Measurements from ENCODE around the gene TECPR1.

The TECPR1 gene, protein sequence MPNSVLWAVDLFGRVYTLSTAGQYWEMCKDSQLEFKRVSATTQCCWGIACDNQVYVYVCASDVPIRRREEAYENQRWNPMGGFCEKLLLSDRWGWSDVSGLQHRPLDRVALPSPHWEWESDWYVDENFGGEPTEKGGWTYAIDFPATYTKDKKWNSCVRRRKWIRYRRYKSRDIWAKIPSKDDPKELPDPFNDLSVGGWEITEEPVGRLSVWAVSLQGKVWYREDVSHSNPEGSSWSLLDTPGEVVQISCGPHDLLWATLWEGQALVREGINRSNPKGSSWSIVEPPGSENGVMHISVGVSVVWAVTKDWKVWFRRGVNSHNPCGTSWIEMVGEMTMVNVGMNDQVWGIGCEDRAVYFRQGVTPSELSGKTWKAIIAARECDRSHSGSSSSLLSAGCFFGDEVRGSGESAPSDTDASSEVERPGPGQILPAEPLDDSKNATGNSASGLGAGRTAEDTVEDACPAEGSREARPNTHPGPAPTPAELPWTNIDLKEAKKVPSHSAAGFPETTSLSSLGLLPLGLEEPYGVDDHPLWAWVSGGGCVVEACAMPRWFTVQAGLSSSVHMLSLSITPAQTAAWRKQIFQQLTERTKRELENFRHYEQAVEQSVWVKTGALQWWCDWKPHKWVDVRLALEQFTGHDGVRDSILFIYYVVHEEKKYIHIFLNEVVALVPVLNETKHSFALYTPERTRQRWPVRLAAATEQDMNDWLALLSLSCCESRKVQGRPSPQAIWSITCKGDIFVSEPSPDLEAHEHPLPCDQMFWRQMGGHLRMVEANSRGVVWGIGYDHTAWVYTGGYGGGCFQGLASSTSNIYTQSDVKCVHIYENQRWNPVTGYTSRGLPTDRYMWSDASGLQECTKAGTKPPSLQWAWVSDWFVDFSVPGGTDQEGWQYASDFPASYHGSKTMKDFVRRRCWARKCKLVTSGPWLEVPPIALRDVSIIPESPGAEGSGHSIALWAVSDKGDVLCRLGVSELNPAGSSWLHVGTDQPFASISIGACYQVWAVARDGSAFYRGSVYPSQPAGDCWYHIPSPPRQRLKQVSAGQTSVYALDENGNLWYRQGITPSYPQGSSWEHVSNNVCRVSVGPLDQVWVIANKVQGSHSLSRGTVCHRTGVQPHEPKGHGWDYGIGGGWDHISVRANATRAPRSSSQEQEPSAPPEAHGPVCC

DNA sequence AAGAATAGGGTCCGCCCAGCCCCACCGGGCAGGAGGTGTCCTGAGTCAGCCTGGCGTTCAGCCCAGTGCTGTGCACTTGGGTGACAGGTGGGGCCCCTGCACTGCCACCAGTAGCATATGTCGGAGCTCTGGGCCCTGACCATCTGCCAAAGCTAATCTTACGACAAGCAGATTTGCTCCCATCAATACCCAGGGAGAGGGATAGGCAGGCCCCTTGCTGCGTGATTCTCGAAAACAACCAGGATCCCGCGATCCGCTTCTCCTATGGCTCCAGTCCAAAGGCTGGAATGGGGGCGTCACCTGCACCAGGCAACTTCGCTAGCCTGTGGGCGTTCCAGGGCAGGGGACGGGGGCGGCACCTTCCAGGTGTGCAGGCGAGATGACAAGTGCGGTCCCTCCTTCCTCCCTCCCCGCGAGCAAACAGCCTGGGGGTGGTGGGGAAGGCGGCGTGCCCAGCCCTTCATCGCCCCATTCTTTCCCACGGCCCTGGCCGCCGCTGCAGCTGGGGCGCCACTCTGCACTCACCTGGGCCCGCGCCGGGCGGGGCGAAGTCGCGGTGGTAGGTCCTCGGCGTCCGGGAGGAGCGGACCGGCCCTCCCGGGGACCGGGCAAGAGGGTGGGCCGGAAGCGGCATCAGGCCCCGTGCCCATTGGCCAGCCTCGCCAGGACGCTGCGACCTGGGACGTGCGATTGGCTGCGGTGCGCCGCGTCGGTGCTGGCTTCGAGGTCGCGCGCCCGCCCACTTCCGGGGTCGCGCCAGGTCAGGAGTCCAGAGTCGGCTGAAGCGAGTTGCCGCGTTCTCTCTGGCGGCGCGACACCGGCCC is at the start of gene TECPR1:
Gene TECPR1, minus strand, starts transcription at position 632 of the 824 bp plus-strand sequence. CDS start 6,086 bp downstream, outside the sequence.
- peak; percentile 88 to 93 for DNase-seq

GRCh38 chr7:98300595-98301372 is 48.8 kb upstream of the TECPR1 start:
- no peak for DNase-seq

DNA sequence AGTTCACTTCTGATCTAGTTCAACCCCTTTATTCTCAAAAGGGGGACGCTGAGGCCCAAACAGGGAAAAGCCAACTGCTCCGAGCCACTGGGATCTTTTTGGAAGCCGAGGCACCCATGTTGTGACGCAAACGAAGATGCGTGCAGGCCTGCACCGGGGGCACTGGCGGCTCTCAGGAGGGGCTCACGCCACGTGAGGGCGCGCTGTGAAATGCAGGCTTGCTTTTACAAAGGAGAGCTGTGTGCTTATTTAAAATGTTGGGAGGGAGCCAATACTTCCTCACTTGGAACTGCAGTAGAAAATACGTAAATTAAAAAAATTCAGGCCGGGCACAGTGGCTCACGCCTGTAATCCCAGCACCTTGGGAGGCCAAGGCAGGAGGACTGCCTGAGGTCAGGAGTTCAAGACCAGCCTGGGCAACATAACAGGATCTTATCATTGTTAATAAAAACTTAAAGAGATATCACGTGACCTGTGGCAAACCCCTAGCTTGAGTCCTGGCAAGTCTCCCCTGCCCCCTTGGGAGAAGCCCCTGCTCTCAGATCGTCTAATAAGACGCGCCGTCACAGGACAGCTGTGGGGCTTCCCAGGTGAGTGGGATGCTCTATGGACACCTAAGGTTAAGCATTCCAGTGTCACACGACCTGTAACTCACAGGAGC is 45.7 kb upstream of the TECPR1 start:
- DNase-seq: no peak

- no peak for DNase-seq
Measured at GRCh38 chr7:98296833-98297232, 44.8 kb upstream of the TECPR1 start.

DNA sequence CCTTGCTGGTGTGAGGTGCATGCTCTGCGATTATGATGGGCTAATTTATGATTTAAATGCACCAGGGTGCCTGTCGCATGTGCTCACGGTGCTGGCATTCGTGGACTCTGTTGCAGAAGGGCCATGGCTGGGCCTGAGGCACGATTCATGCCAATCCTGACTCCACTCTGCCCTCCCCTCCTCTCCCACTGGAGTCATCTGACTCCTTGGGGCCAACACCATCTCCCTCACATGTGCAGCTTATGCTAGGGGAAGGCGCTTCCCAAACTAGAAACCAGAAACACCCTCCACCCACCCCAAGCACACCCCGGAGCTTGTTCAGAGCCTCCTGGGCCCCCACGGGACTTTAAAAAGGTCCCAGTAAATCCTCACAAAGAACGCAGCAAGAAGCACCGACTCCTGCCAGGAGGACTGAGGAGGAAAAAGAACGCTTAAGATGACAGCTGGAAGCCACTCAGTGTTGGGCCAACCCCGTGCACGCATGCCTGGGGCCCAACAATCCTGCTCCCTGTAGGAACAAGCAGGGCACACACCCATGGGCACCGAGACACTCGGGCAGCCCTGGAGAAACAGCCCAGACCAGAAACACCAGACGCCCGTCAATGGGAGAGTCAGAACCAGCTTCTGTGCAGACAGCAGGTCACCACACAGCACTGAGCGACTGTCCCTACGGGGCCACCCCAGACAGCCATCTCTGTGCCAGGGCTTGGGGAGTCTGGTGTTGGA is 43.6 kb upstream of the TECPR1 start:
- no peak for DNase-seq

DNA sequence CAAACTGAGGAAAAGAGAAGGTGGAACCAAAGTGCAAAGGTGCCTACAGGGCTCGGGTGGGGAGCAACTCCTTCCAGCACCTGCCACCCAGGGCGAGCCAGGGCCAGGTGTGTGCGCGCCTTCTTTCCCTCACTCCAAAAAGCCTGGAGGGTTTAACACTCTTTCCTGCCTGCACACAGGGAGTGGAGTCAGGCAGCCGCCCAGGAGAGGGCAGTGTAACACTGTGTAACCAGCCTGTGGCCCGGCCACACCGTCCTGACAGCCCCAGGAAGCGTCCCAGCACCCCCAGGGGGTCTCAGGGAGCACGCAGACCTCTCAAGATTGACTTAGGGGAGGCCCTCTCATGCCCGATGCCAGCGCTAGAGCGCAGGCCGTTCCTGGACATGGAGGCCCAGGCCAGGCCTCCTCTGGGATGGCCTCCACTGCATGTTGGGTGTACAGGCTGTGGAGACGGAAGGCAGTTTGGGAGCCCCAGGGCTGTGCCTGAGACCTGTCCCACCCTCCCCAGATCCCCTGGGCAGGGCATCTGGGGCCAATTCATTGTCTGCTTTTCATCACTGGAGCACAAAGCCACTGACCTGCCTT is 42.9 kb upstream of the TECPR1 start:
- peak; percentile 40 to 54 for DNase-seq

- no peak for DNase-seq
Measured at GRCh38 chr7:98294326-98294725, 42.3 kb upstream of the TECPR1 start.

GRCh38 chr7:98293746-98294145 is 41.7 kb upstream of the TECPR1 start:
- no peak for DNase-seq

DNA sequence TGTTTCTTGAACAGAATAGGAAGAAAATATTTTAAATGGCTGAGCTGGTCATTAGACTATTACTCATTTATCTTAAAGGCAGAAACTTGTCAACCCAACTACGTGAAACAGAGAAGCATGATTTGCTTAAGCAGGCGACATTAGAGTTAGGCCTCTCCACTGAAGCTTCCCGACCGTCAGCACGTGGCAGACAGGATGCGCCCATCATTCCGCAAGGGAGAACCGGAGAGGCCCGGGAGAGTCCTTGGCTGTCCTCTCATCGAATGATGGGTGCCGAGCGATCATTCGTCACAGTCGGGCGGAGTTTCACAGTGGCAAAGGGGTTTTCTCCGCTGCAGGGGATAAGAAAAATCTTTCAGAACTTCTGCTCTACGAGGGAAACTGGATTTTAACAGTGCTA is 41.2 kb upstream of the TECPR1 start:
- DNase-seq: no peak

- DNase-seq: no peak
Measured at GRCh38 chr7:98291717-98292116, 39.7 kb upstream of the TECPR1 start.

GRCh38 chr7:98289333-98289875 is 37.4 kb upstream of the TECPR1 start:
- DNase-seq: no peak

DNA sequence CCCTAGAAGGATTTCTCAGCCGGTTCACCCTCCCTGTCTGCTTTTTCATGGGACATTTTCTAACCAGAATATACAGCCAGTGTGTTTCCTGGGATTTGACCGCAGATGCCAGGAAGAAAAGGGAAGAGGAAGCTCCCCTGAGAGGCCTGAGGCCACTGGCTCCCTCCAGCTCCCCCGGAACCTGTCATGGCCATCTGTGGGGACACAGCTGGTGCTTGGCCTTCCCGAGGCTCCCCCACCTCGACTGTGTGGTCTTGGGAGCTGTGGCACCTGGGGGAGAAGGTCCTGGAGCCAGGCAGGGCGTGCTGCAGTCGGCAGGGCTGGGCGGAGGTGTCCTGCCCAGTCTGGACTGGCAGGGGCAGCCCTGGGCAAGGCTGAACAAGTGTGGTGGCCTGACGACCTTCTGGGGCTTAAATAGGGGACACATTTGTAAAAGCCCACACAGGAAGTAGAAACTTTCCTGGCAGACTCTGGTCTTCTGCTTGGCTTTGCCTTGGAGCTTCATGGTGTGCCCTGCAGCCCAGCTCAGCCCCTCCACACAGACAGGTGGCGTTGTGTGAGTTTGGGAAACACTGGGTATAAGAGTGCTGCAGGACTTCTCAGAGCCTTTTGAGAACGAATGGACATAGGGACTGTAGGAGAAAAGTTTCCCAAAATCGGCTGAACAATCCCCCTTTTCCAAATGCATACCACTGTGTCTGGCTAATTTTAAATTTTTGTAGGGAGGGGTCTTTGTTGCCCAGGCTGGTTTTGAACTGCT is 36.2 kb upstream of the TECPR1 start:
- DNase-seq: no peak

GRCh38 chr7:98287486-98287959 is 35.5 kb upstream of the TECPR1 start:
- DNase-seq: no peak

DNA sequence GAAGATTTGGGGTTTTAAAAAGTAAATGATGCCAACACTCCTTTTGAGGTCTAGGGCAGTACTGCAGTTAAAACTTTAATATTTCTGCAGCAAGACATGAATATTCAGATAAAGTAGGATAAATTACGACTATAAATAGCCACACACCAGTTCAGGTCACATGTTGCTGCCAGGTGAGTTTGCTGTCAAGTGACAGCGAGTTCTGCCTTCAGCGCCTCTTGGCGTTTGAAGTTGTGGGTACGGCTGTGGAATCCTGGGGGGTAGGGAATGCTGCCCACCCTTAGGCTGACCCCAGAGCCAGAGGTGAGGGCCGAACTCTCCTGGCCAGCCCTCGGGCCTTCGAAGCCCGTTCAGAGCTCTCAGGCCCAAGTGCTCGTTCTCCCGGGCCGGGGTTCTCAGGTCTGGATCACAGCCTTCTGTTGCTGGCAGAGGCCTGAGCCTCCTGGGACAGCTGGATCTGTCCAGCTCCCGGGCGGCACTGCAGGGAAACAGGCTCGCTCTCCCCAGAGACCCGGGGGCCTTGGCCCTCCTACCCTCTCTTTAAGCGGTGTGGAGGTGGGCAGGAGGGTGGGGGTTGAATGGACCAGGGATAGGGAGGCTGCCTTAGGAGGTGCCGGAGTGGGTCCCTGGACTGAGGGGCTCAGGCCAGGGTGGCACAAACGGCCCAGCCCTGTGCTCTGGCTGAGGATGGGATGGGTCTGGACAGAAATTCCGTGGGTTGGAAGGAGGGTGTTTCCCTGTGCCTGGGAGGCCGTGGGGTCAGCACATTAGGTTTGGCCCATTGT is 34.9 kb upstream of the TECPR1 start:
- DNase-seq: no peak

- DNase-seq: no peak
Measured at GRCh38 chr7:98286093-98286539, 34.1 kb upstream of the TECPR1 start.

- no peak for DNase-seq
Measured at GRCh38 chr7:98285157-98286092, 33.4 kb upstream of the TECPR1 start.

All from activated T-cell treated with anti-CD3 and anti-CD28 coated beads, Interleukin-2, amount 50 U/mL, for 48 hours (primary cell).